GOT3 (cell line): ENCODE data around the gene ENO4.

Experiments used
- DNase-seq: peaks from one replicate; lab custom pipeline; 2025; ENCODE audit warnings: mixed read lengths; lab: John Stamatoyannopoulos, UW

ENO4 gene

DNA sequence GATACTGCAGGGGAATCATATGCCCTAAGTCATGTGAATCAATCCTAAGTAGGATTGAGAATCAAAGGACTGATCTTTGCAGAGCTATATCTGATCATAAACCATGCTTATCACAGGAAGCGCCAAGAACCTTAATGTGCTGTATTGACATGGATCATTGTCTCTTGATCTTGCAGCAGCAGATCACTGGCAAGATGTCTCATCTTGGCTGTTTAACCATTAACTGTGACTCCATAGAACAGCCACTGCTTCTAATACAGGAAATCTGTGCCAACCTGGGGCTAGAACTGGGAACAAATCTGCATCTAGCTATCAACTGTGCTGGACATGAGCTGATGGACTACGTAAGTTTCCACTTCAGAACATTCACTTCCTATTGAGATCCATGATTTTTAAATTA is 21.6 kb downstream of the ENO4 start:
- no peak for DNase-seq

DNA sequence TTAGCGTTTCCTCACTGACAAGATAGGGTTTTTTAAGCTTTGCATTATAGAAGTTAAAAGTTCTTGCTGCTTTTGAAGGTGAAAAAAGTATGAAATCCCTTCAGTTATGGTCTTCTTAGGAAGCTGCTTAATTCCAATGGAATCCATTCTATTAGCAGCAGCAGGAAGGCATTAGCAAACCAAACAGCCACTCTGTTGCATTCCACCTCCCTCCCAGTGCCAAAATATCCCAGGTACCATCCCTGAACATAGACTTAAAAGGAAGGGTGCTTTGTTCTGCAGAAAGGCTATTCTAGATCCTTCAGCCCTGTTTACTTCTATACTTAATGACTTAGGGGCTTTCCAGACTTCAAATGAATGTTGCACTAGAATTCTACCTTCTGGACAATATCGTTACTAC is 23.8 kb downstream of the ENO4 start:
- no peak for DNase-seq

- DNase-seq, result no peak
Measured at GRCh38 chr10:116875897-116876296, 26.6 kb downstream of the ENO4 start.

DNA sequence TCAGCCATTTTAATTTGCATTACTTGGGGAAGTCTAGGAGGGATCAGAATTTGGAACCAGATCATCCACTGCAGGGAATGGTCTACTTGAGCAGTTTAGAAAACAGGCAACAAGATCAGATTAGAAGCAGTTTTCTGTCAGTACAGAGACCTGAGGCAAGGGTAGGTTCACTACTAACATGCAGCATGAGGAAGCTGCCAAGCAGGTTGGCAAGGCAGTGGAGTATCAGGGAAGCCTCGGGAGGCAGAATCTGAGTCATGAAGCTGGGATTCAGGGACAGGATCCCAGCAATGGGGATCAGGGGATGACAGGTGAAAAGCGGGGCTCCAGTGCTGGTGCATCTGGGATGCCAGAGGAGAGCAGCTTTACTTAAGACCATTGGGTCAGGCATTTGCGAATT is 28.1 kb downstream of the ENO4 start:
- no peak for DNase-seq

- DNase-seq, result no peak
Measured at GRCh38 chr10:116878123-116878522, 28.8 kb downstream of the ENO4 start.

DNA sequence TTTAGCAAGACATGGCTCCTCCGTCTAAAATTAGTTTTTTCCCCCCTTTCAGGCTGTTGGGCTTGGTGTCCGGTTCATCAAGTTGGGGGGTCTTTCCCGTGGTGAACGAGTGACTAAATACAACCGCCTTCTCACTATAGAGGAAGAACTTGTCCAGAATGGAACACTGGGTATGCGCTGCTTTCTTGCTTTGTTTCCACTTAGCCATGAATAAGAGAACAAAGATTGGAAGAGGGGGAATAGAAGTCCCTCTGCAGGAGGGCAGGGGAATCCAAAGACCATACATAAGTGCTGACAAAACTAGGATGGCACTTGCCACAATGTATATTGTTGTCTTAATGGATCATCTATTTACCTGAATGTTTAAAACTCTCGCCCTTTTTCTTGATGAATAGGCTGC is 30.5 kb downstream of the ENO4 start:
- no peak for DNase-seq

DNA sequence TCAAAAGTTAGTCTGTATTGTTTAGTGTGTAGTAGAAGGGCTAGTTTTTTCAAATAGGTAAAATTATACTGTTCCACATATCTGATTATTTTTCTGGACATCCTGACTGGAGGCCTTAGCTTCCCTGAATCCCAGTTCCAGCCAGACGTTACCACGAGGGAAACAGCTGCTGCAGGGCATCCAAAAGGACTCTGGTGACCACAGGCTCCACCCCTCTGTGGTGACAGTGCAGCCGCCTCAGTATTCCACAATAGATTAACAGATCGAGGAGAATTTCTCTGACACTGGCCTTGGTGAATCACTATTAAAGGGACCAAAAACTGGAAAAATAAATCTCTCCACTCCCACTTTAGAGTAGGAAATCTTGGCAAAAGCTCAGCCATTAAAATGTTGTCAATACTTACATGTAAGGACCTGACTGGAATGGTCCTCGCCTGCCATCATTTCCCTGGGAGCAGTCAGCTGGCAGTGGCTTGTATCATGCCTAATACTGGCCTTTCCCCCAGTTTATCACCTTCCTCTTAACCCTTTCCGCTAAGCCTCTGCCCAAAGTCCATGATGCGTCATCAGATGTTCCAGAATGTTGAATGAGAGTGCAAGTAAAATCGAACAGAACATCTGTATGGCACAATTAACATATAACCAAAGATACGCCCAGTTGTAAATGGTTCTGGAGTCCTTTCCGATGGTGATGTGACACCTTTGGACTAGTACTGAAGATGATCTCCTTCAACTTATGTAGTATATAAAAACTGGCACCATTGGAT is 31.6 kb downstream of the ENO4 start:
- DNase-seq, result no peak

DNA sequence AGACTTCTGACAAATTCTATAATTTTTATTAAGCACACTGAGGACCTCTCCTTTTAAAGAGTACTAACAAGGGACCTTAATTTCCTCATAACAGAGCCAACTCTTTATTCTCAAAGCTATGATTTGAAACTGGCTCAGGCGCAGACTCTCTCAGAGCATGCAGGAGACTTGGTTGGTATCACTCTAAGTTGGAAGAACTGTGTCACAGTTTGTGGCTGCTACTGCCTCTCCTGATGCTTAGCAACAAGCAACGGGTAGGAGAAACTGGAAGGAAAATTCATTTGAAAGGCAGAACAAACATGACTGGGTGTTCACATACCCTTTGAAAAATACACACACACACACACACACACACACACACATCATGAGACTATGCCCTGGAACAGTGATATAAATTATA is 33.3 kb downstream of the ENO4 start:
- DNase-seq, result no peak

DNA sequence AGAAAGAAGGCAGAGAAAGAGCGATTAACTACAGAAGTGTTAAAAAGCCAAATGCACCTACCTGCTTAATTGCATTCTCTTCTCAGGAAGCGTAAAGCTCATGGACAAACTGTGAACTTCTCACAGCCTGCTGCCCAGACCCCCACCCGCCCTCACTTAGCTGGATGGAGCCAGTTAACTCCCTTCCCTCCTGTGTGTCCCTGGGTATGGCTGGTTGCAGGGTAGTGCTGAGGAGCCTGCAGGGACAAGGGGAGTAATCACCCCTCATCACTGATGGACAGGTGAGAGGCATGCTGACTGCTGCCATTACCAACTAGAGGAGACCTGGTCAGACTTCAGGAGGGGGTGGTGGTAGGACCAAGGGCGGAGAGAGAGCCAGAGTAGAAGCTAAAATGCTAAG is 37.5 kb downstream of the ENO4 start:
- DNase-seq, result no peak

- DNase-seq, result no peak
Measured at GRCh38 chr10:116888380-116889055, 39.2 kb downstream of the ENO4 start.

- DNase-seq, result no peak
Measured at GRCh38 chr10:116889066-116889465, 39.8 kb downstream of the ENO4 start.

- no peak for DNase-seq
Measured at GRCh38 chr10:116891208-116891607, 41.9 kb downstream of the ENO4 start.

- DNase-seq, result no peak
Measured at GRCh38 chr10:116892907-116893685, 43.8 kb downstream of the ENO4 start.

DNA sequence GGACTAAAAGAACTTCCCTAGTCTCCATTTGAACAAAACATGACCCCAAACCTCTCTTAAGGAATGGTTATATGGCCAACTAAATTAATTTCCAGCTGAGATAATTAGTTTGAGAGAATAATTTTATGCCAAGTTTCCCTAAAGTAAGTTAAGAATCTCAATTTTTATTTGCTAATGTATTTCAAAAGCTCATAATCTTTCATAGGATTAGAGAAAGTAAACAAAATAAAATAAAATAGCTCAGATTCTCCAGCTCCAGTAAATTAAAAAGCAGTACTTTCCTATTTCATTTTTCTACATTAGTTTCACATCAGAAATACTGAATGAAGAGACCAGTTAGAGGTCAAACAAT is 44.4 kb downstream of the ENO4 start:
- DNase-seq, result no peak

DNA sequence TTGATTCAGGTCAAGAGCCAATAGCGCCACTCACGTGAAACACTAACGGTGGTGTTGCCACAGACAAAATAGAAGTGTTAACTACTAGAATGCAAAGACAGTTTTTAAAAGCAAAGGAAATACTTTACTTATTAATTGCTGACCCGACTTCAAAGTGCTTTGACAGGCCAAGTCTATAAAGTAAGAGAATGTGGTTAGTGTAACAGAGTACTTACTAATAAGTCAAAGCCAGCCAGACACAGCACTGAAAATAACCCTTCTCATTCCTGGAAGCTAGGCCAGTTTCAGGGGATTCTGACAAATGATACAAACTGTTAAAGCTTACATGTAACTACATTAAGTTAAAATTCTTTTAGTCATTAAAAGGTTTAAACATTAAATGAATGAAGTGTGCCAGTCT is 50.3 kb downstream of the ENO4 start:
- DNase-seq, result no peak

DNA sequence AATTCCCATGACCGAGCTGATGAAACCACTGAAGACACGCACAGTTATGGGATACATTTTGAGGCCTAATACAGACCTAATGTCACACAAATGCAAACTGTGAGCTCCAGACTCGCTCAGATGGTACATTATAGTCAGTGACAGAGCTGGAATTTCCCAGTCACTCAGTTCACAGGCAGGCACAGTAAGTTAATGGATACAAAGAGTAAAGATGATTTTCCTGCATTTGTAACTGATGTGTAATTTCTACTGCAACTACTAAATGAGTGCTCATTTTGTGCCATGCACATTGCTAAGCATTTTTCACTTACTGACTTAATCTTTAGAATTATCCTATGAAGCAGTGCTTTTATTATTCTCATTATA is 56.5 kb downstream of the ENO4 start:
- DNase-seq, result no peak

DNA sequence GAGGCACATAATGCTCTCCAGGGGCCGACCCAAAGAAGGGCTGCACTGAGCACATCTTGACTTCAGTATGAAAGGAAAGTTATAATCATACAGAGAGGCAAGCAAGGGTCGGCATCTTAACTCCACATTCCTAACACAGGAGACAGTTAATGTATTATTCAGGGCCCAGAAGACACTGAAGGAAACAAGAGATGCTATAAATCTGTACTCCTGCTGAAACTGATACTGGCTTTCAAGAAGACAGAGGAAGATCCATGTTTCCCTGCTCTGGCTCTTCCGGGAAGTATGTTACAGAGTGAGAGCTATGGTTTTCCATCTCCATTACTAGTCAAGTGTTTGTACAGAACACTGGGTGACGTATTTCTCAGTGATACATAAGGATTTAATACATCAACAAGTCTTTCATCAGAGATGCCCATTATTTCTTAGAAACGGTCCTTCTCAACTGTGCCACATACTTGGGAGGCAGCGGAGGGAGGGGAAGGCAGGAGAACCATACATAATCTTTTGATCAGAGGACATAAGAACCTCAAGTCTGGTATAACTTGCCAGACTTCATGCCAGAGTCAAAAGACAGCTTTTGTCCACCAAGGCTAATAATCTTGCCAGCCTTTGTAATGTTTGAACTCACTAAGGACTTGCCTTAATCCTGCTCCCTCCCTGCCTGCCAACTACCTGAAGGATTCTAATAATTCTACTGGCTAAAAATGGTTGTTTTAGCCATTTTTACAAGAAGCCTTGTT is 58.1 kb downstream of the ENO4 start:
- DNase-seq, result no peak

GRCh38 chr10:116909307-116909706 is 60.0 kb downstream of the ENO4 start:
- no peak for DNase-seq

DNA sequence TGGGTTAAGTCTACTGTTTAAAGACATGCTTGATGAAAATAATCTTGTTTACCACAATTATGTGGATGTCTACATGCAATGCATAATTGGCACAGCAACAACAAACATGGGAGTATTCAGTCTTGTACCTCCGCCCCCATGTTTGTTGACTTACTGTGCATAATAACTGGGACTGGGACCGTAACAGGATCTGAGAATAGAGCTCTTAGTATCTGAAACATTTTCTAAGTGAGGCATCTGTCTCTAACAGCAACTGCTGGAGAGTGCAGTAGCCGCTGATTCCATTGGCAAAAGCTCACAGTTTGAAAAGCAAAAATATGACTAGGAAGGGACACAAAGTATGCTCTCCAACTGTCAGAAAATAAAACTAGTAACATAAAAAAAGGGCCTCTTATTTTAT is 61.6 kb downstream of the ENO4 start:
- DNase-seq, result no peak

GRCh38 chr10:116912162-116912561 is 62.9 kb downstream of the ENO4 start:
- DNase-seq, result no peak

DNA sequence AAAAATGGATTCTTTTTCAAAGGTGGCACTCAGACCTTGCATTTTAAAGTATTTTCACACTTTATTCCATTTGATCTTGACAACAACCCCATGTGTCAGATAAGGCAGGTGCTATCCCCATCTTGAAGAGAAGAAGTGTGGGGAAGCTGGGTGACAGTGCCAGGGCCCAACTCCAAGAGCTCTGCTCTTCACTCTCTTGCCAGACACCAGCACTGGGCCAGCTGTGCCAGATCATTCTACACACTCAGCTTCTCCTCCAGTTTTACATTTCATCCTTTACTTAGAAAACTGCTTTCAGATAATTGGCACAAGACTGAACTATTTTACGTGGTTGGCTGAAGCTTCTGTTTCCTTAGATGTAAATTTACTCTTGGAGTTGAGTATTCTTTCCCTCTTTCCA is 64.4 kb downstream of the ENO4 start:
- DNase-seq, result no peak

DNA sequence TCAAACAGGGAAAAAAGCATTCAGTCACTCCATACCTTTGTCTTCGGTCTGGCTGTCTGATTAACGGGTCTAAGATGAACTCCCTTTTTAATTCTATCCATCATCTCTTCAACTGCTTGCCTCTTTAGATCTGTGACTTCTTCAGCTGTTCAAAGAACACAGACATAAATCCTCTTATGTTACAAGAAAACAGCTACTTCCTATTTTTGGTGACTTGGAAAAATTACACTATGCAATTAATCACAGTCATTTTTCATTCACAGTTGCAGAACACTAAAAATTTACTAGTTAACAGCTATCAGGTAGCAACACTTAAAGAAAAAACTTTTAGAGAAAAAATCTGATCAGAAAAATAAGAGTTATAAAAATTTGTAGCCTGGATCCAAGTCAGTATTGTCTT is 66.0 kb downstream of the ENO4 start:
- no peak for DNase-seq

- no peak for DNase-seq
Measured at GRCh38 chr10:116917481-116917880, 68.2 kb downstream of the ENO4 start.
